Stimulated activated CD8-positive, alpha-beta memory T cell treated with anti-CD3 and anti-CD28 coated beads, Interleukin-4, amount 100 ng/mL, for 4 hours (primary cell): ENCODE measurements around the gene PRKCQ.
A peak's percentile ranks its signal among the peaks of the same experiment; 100 is the strongest.
"Not testable (repeated sequence)": the region's sequence is repeated elsewhere in the genome, so short reads cannot be mapped to it uniquely, and the experiment has no call there.

ENCODE experiments used
- DNase-seq, 2 donors: peaks; one replicate each; pipeline ENCODE4 v3.0.0-alpha.2; 2020; ENCODE audit warnings: low read depth in 2 of 2, low spot score in 1 of 2

Gene PRKCQ

GRCh38 chr10:6494442-6494819, 85.6 kb downstream of the PRKCQ start:
- no peak for DNase-seq

- DNase-seq = no peak
Observed at GRCh38 chr10:6493521-6494441, 86.3 kb downstream of the PRKCQ start.

GRCh38 chr10:6492896-6493295, 87.2 kb downstream of the PRKCQ start:
- DNase-seq = no peak

GRCh38 chr10:6491841-6492609, 88.1 kb downstream of the PRKCQ start:
- peak in 1 of 2 donors; percentile 22 for DNase-seq

GRCh38 chr10:6490614-6491013, 89.5 kb downstream of the PRKCQ start:
- DNase-seq = no peak

GRCh38 chr10:6487920-6488319, 92.2 kb downstream of the PRKCQ start:
- no peak for DNase-seq

GRCh38 chr10:6486309-6486708, 93.8 kb downstream of the PRKCQ start:
- DNase-seq = no peak

GRCh38 chr10:6482737-6483357, 97.2 kb downstream of the PRKCQ start:
- no peak for DNase-seq

- no peak for DNase-seq
Observed at GRCh38 chr10:6478722-6479121, 101.4 kb downstream of the PRKCQ start.

- no peak for DNase-seq
Observed at GRCh38 chr10:6476989-6477388, 103.1 kb downstream of the PRKCQ start.

- DNase-seq = no peak
Observed at GRCh38 chr10:6474871-6475270, 105.2 kb downstream of the PRKCQ start.

- DNase-seq = no peak
Observed at GRCh38 chr10:6473901-6474370, 106.1 kb downstream of the PRKCQ start.

- DNase-seq = no peak
Observed at GRCh38 chr10:6473430-6473829, 106.6 kb downstream of the PRKCQ start.

GRCh38 chr10:6472710-6473005, 107.4 kb downstream of the PRKCQ start:
- DNase-seq = not testable (repeated sequence)

- DNase-seq = no peak
Observed at GRCh38 chr10:6470894-6471618, 109.0 kb downstream of the PRKCQ start.

- DNase-seq = no peak
Observed at GRCh38 chr10:6469661-6470060, 110.4 kb downstream of the PRKCQ start.

- no peak for DNase-seq
Observed at GRCh38 chr10:6465854-6466601, 114.0 kb downstream of the PRKCQ start.

GRCh38 chr10:6465437-6465836, 114.6 kb downstream of the PRKCQ start:
- DNase-seq = no peak

- no peak for DNase-seq
Observed at GRCh38 chr10:6464862-6465430, 115.1 kb downstream of the PRKCQ start.

- DNase-seq = no peak
Observed at GRCh38 chr10:6463366-6463765, 116.7 kb downstream of the PRKCQ start.
